GM21619 (cell line): ENCODE data around the gene SPHK2.
"Not testable (repeated sequence)": the region's sequence is repeated elsewhere in the genome, so short reads cannot be mapped to it uniquely, and the experiment has no call there.

Experiments used
- ATAC-seq: cut with Tn5 transposase; IDR thresholded peaks from one replicate; pipeline ENCODE4 v1.9.1; 2021; ENCODE audit not compliant: unreplicated experiment

Gene SPHK2

GRCh38 chr19:48624067-48624594, 4.8 kb downstream of the SPHK2 start:
- peak; percentile 53 for ATAC-seq

GRCh38 chr19:48624791-48625723, 5.8 kb downstream of the SPHK2 start:
- no peak for ATAC-seq

- no peak for ATAC-seq
Measured at GRCh38 chr19:48625891-48626327, 6.6 kb downstream of the SPHK2 start.

- no peak for ATAC-seq
Measured at GRCh38 chr19:48627201-48627864, 8.0 kb downstream of the SPHK2 start.

GRCh38 chr19:48627865-48628314, 8.6 kb downstream of the SPHK2 start:
- no peak for ATAC-seq

GRCh38 chr19:48628486-48629296, 9.4 kb downstream of the SPHK2 start:
- no peak for ATAC-seq

GRCh38 chr19:48629297-48629598, 9.9 kb downstream of the SPHK2 start:
- ATAC-seq = no peak

GRCh38 chr19:48629599-48630295, 10.4 kb downstream of the SPHK2 start:
- no peak for ATAC-seq

GRCh38 chr19:48630296-48631063, 11.2 kb downstream of the SPHK2 start:
- no peak for ATAC-seq

GRCh38 chr19:48631225-48631624, 11.9 kb downstream of the SPHK2 start:
- ATAC-seq = no peak

- not testable (repeated sequence) for ATAC-seq
Measured at GRCh38 chr19:48632286-48632685, 13.0 kb downstream of the SPHK2 start.

- ATAC-seq = no peak
Measured at GRCh38 chr19:48632692-48633147, 13.4 kb downstream of the SPHK2 start.

GRCh38 chr19:48633148-48634035, 14.1 kb downstream of the SPHK2 start:
- ATAC-seq = no peak

- ATAC-seq = no peak
Measured at GRCh38 chr19:48634036-48634342, 14.7 kb downstream of the SPHK2 start.

GRCh38 chr19:48634424-48635262, 15.3 kb downstream of the SPHK2 start:
- peak; percentile 29 for ATAC-seq

- no peak for ATAC-seq
Measured at GRCh38 chr19:48635263-48635965, 16.1 kb downstream of the SPHK2 start.
